ENCODE data around the gene ZNF662.

The ZNF662 gene

GRCh38 chr3:42891042-42891441 lies 14.9 kb upstream of the ZNF662 start:
- DNase-seq: no peak

- DNase-seq: no peak
Observed at GRCh38 chr3:42892169-42892568, 13.8 kb upstream of the ZNF662 start.

DNA sequence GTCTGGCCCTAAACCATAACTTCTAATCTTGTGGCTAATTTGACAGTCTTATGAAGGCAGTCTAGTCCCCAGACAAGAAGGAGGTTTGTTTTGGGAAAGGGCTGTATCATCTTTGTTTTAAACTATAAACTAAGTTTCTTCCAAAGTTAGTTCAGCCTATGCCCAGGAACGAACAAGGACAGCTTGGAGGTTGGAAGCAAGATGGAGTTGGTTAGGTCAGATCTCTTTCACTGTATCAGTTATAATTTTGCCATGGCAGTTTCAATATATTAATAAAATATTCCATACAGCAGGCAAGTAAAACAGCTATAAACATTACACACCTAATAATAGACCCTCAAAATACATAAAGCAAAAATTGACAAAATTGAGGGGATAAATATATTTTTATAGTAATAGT lies 13.1 kb upstream of the ZNF662 start:
- no peak for DNase-seq

DNA sequence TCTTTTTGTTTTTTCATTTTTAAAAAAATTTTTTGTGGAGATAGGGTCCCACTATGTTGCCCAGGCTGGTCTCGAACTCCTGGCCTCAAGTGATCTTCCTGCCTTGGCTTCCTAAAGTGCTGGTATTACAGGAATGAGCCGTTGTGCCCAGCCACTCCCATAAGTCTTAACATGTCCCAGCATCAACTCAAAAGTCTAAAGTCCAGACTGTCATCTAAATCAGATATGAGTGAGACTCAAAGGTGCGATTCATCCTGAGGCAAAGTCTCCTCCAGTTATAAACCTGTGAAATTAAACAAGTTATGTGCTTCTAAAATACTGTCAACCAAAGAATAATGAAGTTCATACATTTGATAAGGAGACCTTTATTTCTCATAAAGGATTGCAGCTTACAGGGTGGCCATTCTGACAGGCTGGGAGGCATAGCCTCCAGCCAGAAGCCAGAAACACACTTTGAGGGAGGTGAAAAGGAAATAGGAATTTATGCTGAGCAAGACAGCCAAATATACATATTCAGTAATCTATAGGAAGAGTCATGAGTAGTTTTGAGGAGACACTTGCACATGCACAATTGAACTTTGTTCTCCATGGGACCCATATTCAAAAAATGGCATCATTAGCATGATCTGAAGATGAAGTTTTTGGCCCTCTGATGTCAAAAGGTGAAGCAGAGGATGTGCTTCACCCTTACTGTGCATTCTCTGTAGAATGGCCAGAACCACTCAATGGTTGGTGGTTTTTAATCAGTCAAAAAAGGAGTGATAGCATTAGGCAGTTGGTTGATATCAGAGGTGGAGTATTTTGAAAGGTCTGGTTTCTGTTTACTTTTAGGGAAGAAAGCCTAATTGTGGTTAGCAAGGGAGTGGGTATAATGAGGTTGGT lies 11.0 kb upstream of the ZNF662 start:
- no peak for DNase-seq

DNA sequence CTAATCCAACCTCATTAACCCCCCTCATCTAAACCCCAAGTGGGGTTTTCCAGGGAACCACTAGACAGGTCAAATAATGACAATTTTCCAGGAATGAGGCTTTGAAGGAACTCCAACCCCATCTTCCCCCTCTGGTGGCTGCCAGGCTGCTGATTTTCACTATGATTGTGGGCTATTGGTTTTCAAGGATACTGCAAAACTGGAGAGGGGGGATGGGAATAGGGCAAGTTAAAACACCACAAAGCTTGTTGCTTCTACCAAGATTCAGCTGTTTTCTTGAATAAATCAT lies 10.4 kb upstream of the ZNF662 start:
- no peak for DNase-seq

DNA sequence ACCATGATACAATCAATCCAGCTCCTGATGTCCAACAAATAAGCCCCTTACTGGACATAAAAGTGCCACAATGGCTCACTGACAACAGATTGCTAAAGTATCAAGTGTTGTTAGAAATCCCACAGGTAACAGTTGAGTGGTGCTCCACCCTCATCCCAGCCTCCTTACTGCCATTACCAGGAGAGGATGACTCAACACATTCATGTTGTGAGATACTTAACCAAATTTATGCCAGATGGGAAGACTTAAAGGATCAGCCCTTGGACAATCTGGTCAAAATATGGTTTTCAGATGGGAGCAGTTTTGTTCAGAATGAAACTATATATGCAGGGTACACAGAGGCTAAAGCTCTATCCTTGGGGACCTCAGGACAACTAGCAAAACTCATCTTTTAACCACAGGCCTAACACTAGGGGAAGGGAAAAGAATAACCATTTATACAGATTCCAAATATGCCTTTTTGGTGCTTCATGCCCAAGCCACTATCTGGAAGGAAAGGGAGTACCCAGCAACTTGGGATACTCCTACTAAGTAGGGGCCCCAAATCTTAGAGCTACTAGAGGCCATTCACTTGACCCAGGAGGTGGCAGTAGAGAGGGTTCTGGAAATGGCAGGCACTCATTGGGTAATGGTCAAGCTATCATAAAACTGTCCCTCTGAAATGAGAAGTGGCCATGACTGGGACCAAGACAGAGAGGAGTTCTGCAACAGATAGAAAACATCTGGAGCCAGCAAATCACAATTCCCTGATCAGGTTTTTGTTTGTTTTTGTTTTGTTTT lies 6.9 kb upstream of the ZNF662 start:
- no peak for DNase-seq

DNA sequence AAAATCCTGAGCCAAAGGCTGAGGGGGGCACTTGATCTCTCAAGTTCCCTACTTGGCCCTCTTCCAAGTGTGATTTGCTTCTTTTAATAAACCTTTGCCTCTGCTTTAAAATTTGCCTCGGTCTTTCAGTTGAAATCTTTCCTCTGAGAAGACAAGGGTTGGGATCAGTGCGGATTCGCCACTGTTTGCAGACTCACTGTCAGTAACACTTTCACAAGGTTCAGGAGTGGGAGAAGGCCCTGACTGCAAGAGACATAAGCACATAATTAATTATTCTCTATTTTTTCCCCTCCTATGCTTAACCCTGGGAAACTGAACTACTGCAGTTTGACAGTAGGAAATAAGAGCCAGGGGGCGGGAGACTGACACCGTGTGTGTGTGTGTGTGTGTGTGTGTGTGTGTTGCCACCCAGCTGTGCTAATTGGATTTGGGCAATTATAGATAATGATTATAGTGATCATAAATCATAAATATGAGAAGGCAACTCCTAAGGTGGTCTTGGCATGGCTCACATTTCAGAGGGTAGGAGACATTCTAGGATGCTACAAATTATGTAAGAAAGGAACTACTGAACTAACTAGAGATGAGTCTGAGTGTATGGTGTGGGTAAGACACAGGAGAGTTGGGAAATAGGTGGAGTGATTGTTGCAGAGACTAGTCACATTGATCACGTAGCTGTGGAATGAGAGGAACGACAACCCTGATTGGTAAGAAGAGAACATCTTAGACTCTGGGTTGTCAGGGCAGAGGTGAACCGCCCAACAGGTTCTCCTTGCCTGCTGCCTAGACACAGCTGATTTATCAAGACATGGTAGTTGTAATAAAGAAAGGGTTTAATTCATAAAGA lies 5.5 kb upstream of the ZNF662 start:
- DNase-seq: no peak

- no peak for DNase-seq
Observed at GRCh38 chr3:42901073-42901415, 4.9 kb upstream of the ZNF662 start.

DNA sequence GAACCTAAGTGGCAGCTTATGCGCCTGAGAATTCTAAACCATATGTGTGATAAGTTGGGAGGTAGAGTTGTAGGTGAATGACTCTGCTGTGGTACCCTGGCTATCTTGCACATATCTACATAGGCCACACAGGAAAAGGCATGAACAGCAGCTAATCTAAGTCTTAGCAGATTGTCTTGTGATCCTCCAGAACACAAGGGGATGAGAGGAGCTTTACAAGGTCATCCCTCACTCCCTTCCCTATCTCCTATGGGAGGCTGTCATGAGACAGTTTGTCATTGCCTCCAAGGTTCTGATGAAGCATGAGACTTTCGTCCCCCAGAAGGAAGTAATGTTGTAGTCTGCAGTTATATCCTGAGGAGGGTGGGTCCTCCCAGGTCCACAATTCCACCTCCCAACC lies 3.7 kb upstream of the ZNF662 start:
- no peak for DNase-seq

GRCh38 chr3:42904076-42904475 lies 1.9 kb upstream of the ZNF662 start:
- no peak for DNase-seq

GRCh38 chr3:42905740-42906069 lies 237 bp upstream of the ZNF662 start:
- DNase-seq: no peak

DNA sequence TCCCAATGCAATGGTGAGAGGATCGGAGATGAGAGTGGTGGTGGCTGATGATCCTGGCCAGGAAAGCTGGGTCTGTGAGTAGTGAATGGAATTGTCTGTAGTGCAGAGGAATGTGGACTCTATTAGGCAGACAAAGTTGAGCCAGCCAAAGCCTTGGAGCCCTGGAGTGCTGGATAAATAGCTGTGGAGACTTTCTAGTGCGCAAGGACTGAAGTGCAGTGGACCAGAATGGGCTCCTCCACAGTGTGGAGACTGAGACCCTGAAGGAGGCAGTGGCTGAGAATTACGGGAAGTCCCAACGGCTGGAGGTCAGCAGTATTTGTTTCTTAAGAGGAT lies 874 bp downstream of the ZNF662 start:
- no peak for DNase-seq

- no peak for DNase-seq
Observed at GRCh38 chr3:42908675-42909074, 2.7 kb downstream of the ZNF662 start.

DNA sequence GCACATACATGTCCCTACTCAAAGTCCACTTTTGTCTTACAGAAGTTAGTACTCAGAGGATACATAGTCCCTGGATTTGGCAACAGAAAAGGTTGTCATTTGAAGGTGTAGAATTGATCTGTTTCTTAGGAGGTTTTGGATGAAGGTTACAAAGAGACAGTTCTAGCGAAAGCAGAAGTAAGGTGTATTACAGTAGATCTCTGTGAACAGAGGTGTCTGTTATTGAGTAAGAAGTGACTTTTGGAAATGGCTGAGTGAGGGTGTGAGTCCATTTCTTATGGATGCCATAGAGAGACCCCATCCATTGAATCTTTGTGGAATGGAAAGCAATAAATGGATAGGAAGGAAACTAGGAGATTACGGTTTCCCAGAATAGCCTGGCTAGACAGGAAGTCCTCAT lies 5.6 kb downstream of the ZNF662 start:
- no peak for DNase-seq

GRCh38 chr3:42914771-42915515 lies 9.0 kb downstream of the ZNF662 start:
- DNase-seq: no peak

GRCh38 chr3:42923606-42924005 lies 17.7 kb downstream of the ZNF662 start:
- DNase-seq: no peak

GRCh38 chr3:42926310-42926709 lies 20.4 kb downstream of the ZNF662 start:
- no peak for DNase-seq

DNA sequence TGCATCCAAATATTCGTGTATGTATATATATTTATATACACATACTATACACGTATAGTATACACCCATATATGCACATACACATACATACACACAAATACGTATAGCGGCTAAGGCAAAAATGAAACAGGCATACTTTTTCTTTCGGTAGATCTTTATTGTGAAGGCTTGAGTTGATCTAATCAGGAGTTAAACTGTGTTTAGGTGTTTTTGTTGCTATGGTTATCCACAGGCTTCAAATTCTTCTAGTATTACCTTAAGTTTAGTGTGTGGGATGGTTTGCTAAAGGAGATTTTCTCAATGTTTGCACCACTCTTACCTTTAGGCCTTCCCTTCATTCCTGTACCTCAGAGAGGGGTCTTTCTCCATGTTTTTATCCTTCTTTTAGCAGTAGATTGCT lies 28.2 kb downstream of the ZNF662 start:
- no peak for DNase-seq

GRCh38 chr3:42934910-42935309 lies 29.0 kb downstream of the ZNF662 start:
- no peak for DNase-seq

DNA sequence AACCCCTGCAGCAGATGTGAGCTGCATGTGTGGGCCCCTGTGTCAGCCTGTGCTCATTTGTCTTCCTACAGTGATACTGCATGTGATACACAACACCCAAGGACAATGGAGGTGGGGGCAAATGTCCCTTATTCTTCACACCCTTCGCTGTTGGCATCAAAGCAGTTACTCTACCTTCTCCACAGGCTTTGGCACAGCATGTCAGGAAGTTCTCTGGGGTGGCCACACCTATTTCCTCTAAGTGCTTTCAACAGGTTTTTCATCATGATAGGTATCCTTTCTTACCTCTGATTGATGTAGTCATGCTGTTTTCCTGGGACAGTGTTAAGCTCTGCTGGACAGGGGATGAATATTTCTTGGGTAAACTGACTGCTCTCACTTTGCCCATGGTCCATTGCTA lies 29.5 kb downstream of the ZNF662 start:
- DNase-seq: peak; percentile 22 to 54

DNA sequence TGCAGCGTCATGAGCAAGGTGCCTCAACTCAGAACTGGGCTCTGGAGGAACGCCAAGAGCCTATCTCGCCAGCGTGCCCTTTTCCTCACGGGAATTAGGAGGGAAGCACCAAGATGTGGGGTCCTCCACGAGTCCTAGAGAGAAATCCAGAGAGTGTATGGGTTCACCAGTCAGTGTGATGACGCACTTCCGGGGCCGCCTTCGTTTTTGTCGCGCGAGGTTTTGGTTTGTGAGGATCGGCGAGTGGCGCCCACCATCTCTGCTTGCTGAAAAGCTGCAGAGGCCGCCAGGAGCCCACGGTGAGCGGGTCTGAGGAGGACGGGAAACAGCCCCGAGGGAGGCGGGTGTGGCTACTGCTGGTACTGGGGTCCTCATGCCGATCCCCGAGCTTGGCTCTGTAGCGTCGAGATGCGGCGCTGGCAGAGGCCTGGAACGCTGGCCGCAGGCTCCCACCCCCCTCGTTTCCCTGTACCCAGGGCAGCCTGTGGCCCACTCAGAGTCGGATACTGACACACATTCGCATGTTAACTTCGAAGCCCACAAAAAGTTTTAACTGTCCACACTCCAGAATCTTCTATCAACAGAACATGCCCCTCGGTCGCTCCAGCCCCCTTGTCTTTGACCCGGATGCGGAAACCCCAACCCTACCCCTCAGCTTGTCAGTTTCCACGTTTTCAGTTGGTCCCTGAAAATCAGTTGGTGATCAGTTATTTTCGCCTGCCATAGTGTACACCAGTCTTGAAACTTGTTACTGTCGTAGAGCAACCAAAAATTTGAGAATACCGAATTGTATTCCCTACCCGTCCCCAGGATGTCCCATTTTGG lies 30.4 kb downstream of the ZNF662 start:
- no peak for DNase-seq

DNA sequence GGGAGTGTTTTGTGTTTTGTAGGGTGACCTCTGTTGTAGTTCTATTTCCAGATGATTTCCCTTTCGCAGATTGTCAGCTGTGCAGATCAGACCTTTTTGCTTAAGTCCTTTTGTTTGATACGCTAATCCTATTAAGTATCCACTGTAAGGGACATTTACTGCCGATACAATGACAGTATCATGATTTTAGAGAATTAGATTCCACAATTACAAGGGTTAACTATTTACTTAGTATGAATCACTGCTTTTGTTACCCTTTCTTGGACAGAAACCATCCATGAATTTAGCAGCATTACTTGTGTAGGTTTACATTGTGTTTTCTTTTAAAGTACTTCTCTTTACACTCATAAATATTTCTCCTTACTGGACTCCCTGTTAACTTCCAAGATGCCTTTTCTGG lies 31.4 kb downstream of the ZNF662 start:
- DNase-seq: no peak
